Measurements from ENCODE around the gene MAPK12. TPM values are rescaled to one million over a fixed set of nuclear protein-coding genes. Genes with fewer than 3 reads are reported as not detected.

MAPK12 gene
- total and polyA plus RNA-seq, 9 of the 15 experiments (the other 6 are each of a cell fraction or from before 2014, with no cell fraction given), result 0.79 to 71.5 (median 32.8) TPM

- TF ChIP-seq ZFPM2 (CRISPR knock-in tag; IDR thresholded peaks at IDR 0.05) (no peak), MLX (CRISPR knock-in tag; conservative IDR thresholded peaks at IDR 0.05) (no peak), CCAR2 (IDR thresholded peaks at IDR 0.05; ENCODE audit: low read depth, low read length) (no peak), PREB (CRISPR knock-in tag; IDR thresholded peaks at IDR 0.05) (no peak), E2F6 (IDR thresholded peaks at IDR 0.05; ENCODE audit: borderline replicate concordance in 1 of 2, extremely low read depth in 1 of 2, insufficient read depth in 1 of 2, insufficient read length in 1 of 2, low read depth in 1 of 2, low read length in 1 of 2, poor library complexity in 1 of 2, severe bottlenecking in 1 of 2) (peak in 1 of 2 experiments; percentile 72), SMAD4 (CRISPR knock-in tag; conservative IDR thresholded peaks at IDR 0.05) (peak; percentile 10; the same call in 1 of the 2 replicates), E2F5 (CRISPR knock-in tag; IDR thresholded peaks at IDR 0.05) (no peak), ZNF75A (CRISPR knock-in tag; IDR thresholded peaks at IDR 0.05) (no peak), HCFC1 (IDR thresholded peaks at IDR 0.05; ENCODE audit: low read depth, low read length) (no peak), KLF13 (tag; IDR thresholded peaks at IDR 0.05; ENCODE audit: borderline replicate concordance, low read depth) (no peak), CXXC5 (CRISPR knock-in tag; IDR thresholded peaks at IDR 0.05) (peak; percentile 64), NR2C1 (IDR thresholded peaks at IDR 0.05) (no peak), NR2C1 (tag; IDR thresholded peaks at IDR 0.05) (no peak), ZNF407 (IDR thresholded peaks at IDR 0.05; ENCODE audit: low read depth) (no peak)
Observed at GRCh38 chr22:50261615-50262459, at the start of gene MAPK12 (continued).
